H9 (cell line): ENCODE data around the gene KREMEN2. TPM values are rescaled to one million over a fixed set of nuclear protein-coding genes. Genes with fewer than 3 reads are reported as not detected.

Experiments
- DNase-seq: peaks from one replicate; pipeline ENCODE4 v3.0.0-alpha.2; 2017
- H2AFZ ChIP-seq: one replicate; pipeline ENCODE4 v1.6.1; 2013; ENCODE audit warnings: mild to moderate bottlenecking, low read length, control low read depth, moderate library complexity
- H2AK5ac ChIP-seq: 2 replicates; pipeline ENCODE4 v1.6.1; 2013; ENCODE audit warnings: low read length, control low read depth, mixed read lengths; ENCODE audit not compliant: insufficient read length
- H2BK120ac ChIP-seq: one replicate; pipeline ENCODE4 v1.6.1; 2013; ENCODE audit warnings: low read depth, mild to moderate bottlenecking, low read length, control low read depth, inconsistent platforms; ENCODE audit not compliant: poor library complexity, severe bottlenecking
- H2BK12ac ChIP-seq: 2 replicates; pipeline ENCODE4 v1.6.1; 2013; ENCODE audit warnings: low read length, control low read depth, mixed read lengths, low read depth; ENCODE audit not compliant: insufficient read length
- H2BK15ac ChIP-seq: 2 replicates; pipeline ENCODE4 v1.6.1; 2013; ENCODE audit warnings: low read depth, low read length, control low read depth
- H2BK20ac ChIP-seq: one replicate; pipeline ENCODE4 v1.6.1; 2013; ENCODE audit warnings: low read depth, mild to moderate bottlenecking, low read length, control low read depth, inconsistent platforms; ENCODE audit not compliant: poor library complexity, severe bottlenecking
- H2BK5ac ChIP-seq: 2 replicates; pipeline ENCODE4 v1.6.1; 2013; ENCODE audit warnings: low read length, control low read depth, mixed read lengths; ENCODE audit not compliant: insufficient read length
- H3K14ac ChIP-seq: 2 replicates; pipeline ENCODE4 v1.6.1; 2013; ENCODE audit warnings: low read length, control low read depth; ENCODE audit not compliant: insufficient read depth
- H3K18ac ChIP-seq: 2 replicates; pipeline ENCODE4 v1.6.1; 2013; ENCODE audit warnings: low read depth, mild to moderate bottlenecking, mixed read lengths, low read length, control low read depth; ENCODE audit not compliant: insufficient read length
- H3K23ac ChIP-seq: 2 replicates; pipeline ENCODE4 v1.6.1; 2013; ENCODE audit warnings: low read length, control low read depth, mixed read lengths, low read depth; ENCODE audit not compliant: insufficient read length
- H3K23me2 ChIP-seq: 2 replicates; pipeline ENCODE4 v1.6.1; 2013; ENCODE audit warnings: low read depth, mild to moderate bottlenecking, mixed read lengths, low read length, control low read depth; ENCODE audit not compliant: insufficient read length, poor library complexity, severe bottlenecking
- H3K27ac ChIP-seq: 2 replicates; pipeline ENCODE4 v1.5.1; 2013; ENCODE audit warnings: low read length, control low read depth, mixed read lengths, low read depth; ENCODE audit not compliant: insufficient read length
- H3K27me3 ChIP-seq: 2 replicates; pipeline ENCODE4 v1.6.1; 2013; ENCODE audit warnings: low read length, control low read depth, inconsistent platforms; ENCODE audit not compliant: insufficient read depth
- H3K4ac ChIP-seq: 2 replicates; pipeline ENCODE4 v1.6.1; 2013; ENCODE audit warnings: low read depth, mild to moderate bottlenecking, control low read depth, inconsistent platforms, low read length, moderate library complexity
- H3K4me1 ChIP-seq: 2 replicates; pipeline ENCODE4 v1.6.1; 2013; ENCODE audit warnings: low read length, control low read depth, inconsistent platforms; ENCODE audit not compliant: insufficient read depth
- H3K4me2 ChIP-seq: 2 replicates; pipeline ENCODE4 v1.6.1; 2013; ENCODE audit warnings: low read length, control low read depth, mixed read lengths; ENCODE audit not compliant: insufficient read length, insufficient read depth
- H3K56ac ChIP-seq: 2 replicates; pipeline ENCODE4 v1.6.1; 2013; ENCODE audit warnings: low read depth, mild to moderate bottlenecking, mixed read lengths, low read length, control low read depth; ENCODE audit not compliant: insufficient read length
- H3K79me1 ChIP-seq: 2 replicates; pipeline ENCODE4 v1.6.1; 2013; ENCODE audit warnings: low read depth, mild to moderate bottlenecking, moderate library complexity, low read length, control low read depth, inconsistent platforms; ENCODE audit not compliant: insufficient read depth, poor library complexity, severe bottlenecking
- H3K79me2 ChIP-seq: 2 replicates; pipeline ENCODE4 v1.6.1; 2013; ENCODE audit warnings: low read length, control low read depth, inconsistent platforms; ENCODE audit not compliant: insufficient read depth
- H3K9ac ChIP-seq: 2 replicates; pipeline ENCODE4 v1.6.1; 2013; ENCODE audit warnings: low read length, control low read depth, mixed read lengths; ENCODE audit not compliant: insufficient read length; ENCODE audit errors: extremely low read depth
- H3K9me3 ChIP-seq: one replicate; pipeline ENCODE4 v1.6.1; 2013; ENCODE audit warnings: low read depth, low read length, inconsistent platforms; ENCODE audit not compliant: control insufficient read depth
- H3T11ph ChIP-seq: one replicate; pipeline ENCODE4 v1.6.1; 2013; ENCODE audit warnings: mild to moderate bottlenecking, low read length, control low read depth, inconsistent platforms
- H4K20me1 ChIP-seq: one replicate; pipeline ENCODE4 v1.6.1; 2013; ENCODE audit not compliant: control insufficient read depth, insufficient read length, insufficient read depth
- H4K5ac ChIP-seq: 2 replicates; pipeline ENCODE4 v1.6.1; 2013; ENCODE audit warnings: low read depth, mild to moderate bottlenecking, mixed read lengths, low read length, control low read depth; ENCODE audit not compliant: insufficient read length
- H4K8ac ChIP-seq: replicated peaks from 2 replicates; pipeline ENCODE4 v1.6.1; 2013; ENCODE audit warnings: low read length, control low read depth, mixed read lengths, low read depth; ENCODE audit not compliant: insufficient read length
- H4K91ac ChIP-seq: 2 replicates; pipeline ENCODE4 v1.6.1; 2013; ENCODE audit warnings: low read depth, mild to moderate bottlenecking, moderate library complexity, mixed read lengths, low read length, control low read depth; ENCODE audit not compliant: insufficient read length
- H3K27ac Mint-ChIP-seq, 3 experiments: 2 replicates in 2 of 3; 3 replicates in 1 of 3; pipeline ENCODE4 v1.8.0; 2020 to 2021; ENCODE audit warnings: mixed read lengths in 3 of 3, mild to moderate bottlenecking in 1 of 3, moderate library complexity in 1 of 3
- H3K27me3 Mint-ChIP-seq: 2 replicates; pipeline ENCODE4 v1.8.0; 2021; ENCODE audit warnings: low read depth, mild to moderate bottlenecking, moderate library complexity, mixed read lengths
- H3K36me3 Mint-ChIP-seq, 3 experiments: 2 replicates in 2 of 3; 3 replicates in 1 of 3; pipeline ENCODE4 v1.8.0; 2020 to 2021; ENCODE audit warnings: low read depth in 3 of 3, mixed read lengths in 3 of 3; ENCODE audit not compliant: insufficient read depth in 1 of 3
- H3K4me1 Mint-ChIP-seq, 2 experiments: 2 replicates each; pipeline ENCODE4 v1.8.0; 2020; ENCODE audit warnings: mixed read lengths in 2 of 2
- H3K4me3 Mint-ChIP-seq, 2 experiments: 2 replicates in 1 of 2; 3 replicates in 1 of 2; pipeline ENCODE4 v1.8.0; 2020 to 2021; ENCODE audit warnings: mild to moderate bottlenecking in 2 of 2, mixed read lengths in 2 of 2, moderate library complexity in 1 of 2
- H3K9me3 Mint-ChIP-seq, 2 experiments: 2 replicates in 1 of 2; 3 replicates in 1 of 2; pipeline ENCODE4 v1.8.0; 2020; ENCODE audit warnings: mild to moderate bottlenecking in 2 of 2, mixed read lengths in 2 of 2, moderate library complexity in 1 of 2
- CTCF ChIP-seq: fragments of 200-600 bp; sonication (generic); conservative IDR thresholded peaks from 3 replicates; pipeline ENCODE4 v1.8.0; 2021; ENCODE audit warnings: antibody characterized with exemption, mild to moderate bottlenecking
- WGBS: extraction: QIAGEN DNeasy Blood & Tissue Kit; methylation state at CpG from one replicate; pipeline ENCODE4 v1.1.7; 2013; ENCODE audit warnings: missing lambda C conversion rate, low lambda C conversion rate, mixed read lengths; ENCODE audit not compliant: insufficient read length; ENCODE audit errors: extremely low coverage; 5-methylcytosine and 5-hydroxymethylcytosine counted together
- total RNA-seq: library from RNA; stranded (reverse); gene quantifications from 2 replicates; pipeline ENCODE4 v1.2.1, GENCODE V29; 2021

The KREMEN2 gene
- total RNA-seq, 1 experiment from 2014 or later: 12.8 TPM

DNA sequence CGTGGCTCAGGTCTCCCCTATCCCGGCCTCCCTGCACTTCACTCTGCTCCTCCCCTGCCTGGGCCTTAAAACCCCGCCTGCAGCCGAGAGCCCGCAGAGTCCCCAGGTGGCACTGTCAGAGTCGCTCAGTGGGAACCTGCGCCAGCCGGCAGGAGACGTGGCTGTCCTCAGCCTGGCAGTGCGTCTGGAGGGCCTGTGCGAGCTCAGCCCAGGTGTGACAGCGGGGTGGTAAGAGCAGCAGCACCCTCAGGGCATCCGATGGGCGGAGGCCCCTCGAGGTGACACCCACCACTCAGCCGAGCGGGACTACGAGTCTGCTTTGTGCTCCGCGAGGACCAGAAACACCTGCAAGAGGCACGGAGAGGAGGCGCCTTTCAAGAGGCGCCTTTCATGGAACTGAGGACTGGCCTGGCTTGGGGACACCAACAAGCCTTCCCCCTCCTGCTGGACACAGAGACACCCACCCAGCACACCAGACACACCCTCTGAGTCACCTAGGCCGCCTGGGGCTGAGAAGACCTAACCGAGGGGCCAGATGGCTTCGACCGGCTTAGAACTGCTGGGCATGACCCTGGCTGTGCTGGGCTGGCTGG, 48.8 kb downstream of the KREMEN2 start, which contains the start of gene CLDN9:
TSS of gene CLDN9 (plus strand) at position 96 of the 593 bp plus-strand sequence. CDS start at position 536, 440 bp downstream.
- Histone ChIP-seq H3K56ac (no peak within 1 kb of the TSS), H3K14ac (peak within 1 kb of the TSS; percentile 30; the same call in 1 of the 2 replicates), H2BK12ac (no peak within 1 kb of the TSS), H3T11ph (no peak within 1 kb of the TSS), H3K27ac (no peak within 1 kb of the TSS), H4K5ac (no peak within 1 kb of the TSS), H3K79me1 (no peaks in the 10 kb centered on the region), H2AK5ac (no peak within 1 kb of the TSS), H3K79me2 (peaks cover 9% of the 10 kb centered on the region; the same call in 1 of the 2 replicates), H2BK15ac (no peak within 1 kb of the TSS), H4K8ac (no peak within 1 kb of the TSS), H3K23me2 (peaks cover 22% of the 10 kb centered on the region), H3K9ac (no peak within 1 kb of the TSS), H3K23ac (no peak within 1 kb of the TSS), H3K9me3 (no peaks in the 10 kb centered on the region), H3K4me1 (no peaks in the 10 kb centered on the region; the same call in 1 of the 2 replicates), H3K4ac (no peak within 1 kb of the TSS), H3K18ac (peak within 1 kb of the TSS; percentile 40), H2BK5ac (no peak within 1 kb of the TSS), H3K4me2 (peak within 1 kb of the TSS; percentile 37), H4K91ac (no peak within 1 kb of the TSS), H4K20me1 (no peaks in the 10 kb centered on the region), H3K27me3 (no peaks in the 10 kb centered on the region), H2BK120ac (no peak within 1 kb of the TSS), H2BK20ac (no peak within 1 kb of the TSS), H2AFZ (no peak within 1 kb of the TSS)
- peak; percentile 72 for DNase-seq
- Mint-ChIP-seq H3K4me3 (peak within 1 kb of the TSS; percentile 51 to 79), H3K4me1 (peaks cover 51 to 80% of the 10 kb centered on the region in 2 experiments), H3K27ac (peak within 1 kb of the TSS; percentile 61 to 76 (median 75); a peak in 5 of 7 replicates), H3K36me3 (peaks cover 21 to 32% (median 30%) of the 10 kb centered on the region in 3 experiments), H3K27me3 (peaks cover 6% of the 10 kb centered on the region), H3K9me3 (no peaks in the 10 kb centered on the region)
- no peak for TF ChIP-seq CTCF
- WGBS: no CpG with 5 or more reads among the region's 27 CpGs
